ENCODE data around the gene PDE9A. TPM values are rescaled to one million over a fixed set of nuclear protein-coding genes. Genes with fewer than 3 reads are reported as not detected.

PDE9A gene
- polyA plus RNA-seq, 1 experiment = 0.09 TPM

DNA sequence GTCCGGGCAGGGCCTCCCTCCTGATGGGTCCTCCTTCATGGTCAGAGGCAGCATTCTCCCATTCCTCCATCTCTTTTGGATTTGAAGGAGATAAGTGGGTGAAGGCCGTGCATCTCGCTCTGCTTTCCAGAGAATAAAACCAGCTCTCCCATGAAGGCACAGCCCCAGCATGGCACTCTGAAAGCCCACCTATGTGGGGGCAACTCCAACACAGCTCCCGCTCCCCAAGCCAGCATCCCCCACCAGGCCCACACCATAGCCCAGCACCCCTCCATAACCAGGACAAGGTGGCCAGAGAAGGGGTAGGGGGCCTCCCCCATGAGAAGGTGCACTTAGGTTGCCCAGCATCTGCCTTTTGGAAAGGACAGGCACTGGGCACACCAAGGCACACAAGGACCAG is 112.2 kb downstream of the PDE9A start:
- ChIA-PET CTCF (no interaction called here), POLR2A (no interaction called here)
- no peaks in the 10 kb centered on the region; the same call in 1 of the 2 replicates for H3K27me3 ChIP-seq (ENCODE audit: control insufficient read depth, insufficient read depth, low read length)
- TF ChIP-seq, protein P1, sequence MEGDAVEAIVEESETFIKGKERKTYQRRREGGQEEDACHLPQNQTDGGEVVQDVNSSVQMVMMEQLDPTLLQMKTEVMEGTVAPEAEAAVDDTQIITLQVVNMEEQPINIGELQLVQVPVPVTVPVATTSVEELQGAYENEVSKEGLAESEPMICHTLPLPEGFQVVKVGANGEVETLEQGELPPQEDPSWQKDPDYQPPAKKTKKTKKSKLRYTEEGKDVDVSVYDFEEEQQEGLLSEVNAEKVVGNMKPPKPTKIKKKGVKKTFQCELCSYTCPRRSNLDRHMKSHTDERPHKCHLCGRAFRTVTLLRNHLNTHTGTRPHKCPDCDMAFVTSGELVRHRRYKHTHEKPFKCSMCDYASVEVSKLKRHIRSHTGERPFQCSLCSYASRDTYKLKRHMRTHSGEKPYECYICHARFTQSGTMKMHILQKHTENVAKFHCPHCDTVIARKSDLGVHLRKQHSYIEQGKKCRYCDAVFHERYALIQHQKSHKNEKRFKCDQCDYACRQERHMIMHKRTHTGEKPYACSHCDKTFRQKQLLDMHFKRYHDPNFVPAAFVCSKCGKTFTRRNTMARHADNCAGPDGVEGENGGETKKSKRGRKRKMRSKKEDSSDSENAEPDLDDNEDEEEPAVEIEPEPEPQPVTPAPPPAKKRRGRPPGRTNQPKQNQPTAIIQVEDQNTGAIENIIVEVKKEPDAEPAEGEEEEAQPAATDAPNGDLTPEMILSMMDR (IDR thresholded peaks at IDR 0.05; ENCODE audit: insufficient read depth, low read depth, low read length) = no peak
- H3K36me3 ChIP-seq (ENCODE audit: control insufficient read depth, insufficient read depth, low read length) = no peaks in the 10 kb centered on the region
- DNase-seq (ENCODE audit: low read depth) = no peak
- no peak overlapping the region for H3K4me3 ChIP-seq (ENCODE audit: low read depth, low read length)

DNA sequence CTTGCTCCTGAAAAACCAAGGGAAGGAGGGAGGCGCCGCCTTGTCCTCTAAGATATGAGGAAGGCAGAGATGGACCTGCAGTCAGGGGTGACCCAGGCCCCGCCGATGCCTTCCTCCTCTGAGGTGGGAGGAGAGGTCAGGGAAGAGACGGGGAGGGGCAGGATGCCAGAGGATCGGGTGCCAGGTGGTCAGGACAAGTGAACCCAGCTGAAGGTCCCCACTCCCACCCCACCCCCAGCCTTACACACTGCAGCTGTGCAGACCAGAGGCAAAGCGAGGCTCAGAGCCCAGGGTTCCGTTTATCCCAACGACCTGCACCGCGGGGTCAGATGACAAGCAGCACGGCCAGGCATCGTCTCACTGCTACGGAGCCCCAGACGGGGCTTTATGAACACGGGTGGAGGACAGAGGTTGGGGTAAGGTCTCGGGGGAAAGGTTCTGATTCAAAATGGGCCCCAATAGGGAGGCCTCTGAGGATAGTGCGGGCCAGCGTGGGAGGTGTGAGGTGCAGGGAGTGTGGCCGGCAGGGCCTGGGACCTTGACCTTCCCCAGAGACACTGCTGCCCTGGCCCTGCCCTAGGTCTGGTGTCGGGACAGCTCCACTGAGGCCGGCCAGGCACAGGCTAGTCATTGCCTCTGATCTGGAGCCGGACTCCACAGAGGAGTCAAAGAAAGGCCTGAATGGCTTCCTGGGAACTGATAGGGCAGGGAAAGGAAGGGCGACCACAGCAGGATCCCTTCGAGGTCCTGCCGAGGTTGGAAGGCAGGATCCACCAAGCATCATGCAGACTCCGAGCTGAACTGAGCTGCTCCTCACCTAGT is 113.5 kb downstream of the PDE9A start:
- ChIA-PET POLR2A (no interaction called here), CTCF (no interaction called here)
- Histone ChIP-seq H3K27me3 (ENCODE audit: control insufficient read depth, insufficient read depth, low read length) (no peaks in the 10 kb centered on the region; the same call in 1 of the 2 replicates), H3K36me3 (ENCODE audit: control insufficient read depth, insufficient read depth, low read length) (no peaks in the 10 kb centered on the region), H3K4me3 (ENCODE audit: low read depth, low read length) (no peak overlapping the region)
- TF ChIP-seq, protein P1 (IDR thresholded peaks at IDR 0.05; ENCODE audit: insufficient read depth, low read depth, low read length) = no peak
- DNase-seq (ENCODE audit: low read depth) = no peak

- POLR2A ChIA-PET = no interaction called here
- no peaks in the 10 kb centered on the region for H3K36me3 ChIP-seq (ENCODE audit: control insufficient read depth, insufficient read depth, low read length)
- no peak overlapping the region for H3K4me3 ChIP-seq (ENCODE audit: low read depth, low read length)
- no peak for DNase-seq (ENCODE audit: low read depth)
- TF ChIP-seq, protein P1 (IDR thresholded peaks at IDR 0.05; ENCODE audit: insufficient read depth, low read depth, low read length) = no peak
- CTCF ChIA-PET = no interaction called here
- H3K27me3 ChIP-seq (ENCODE audit: control insufficient read depth, insufficient read depth, low read length) = no peaks in the 10 kb centered on the region; the same call in 1 of the 2 replicates
These were observed 114.1 kb downstream of the PDE9A start for GRCh38 chr21:42767561-42767835.

GRCh38 chr21:42768324-42769121 is 115.1 kb downstream of the PDE9A start:
- POLR2A ChIA-PET = no interaction called here
- DNase-seq (ENCODE audit: low read depth) = no peak
- TF ChIP-seq, protein P1 (IDR thresholded peaks at IDR 0.05; ENCODE audit: insufficient read depth, low read depth, low read length) = no peak

GRCh38 chr21:42769183-42769819 is 115.9 kb downstream of the PDE9A start:
- no peaks in the 10 kb centered on the region for H3K36me3 ChIP-seq (ENCODE audit: control insufficient read depth, insufficient read depth, low read length)
- no peak overlapping the region for H3K4me3 ChIP-seq (ENCODE audit: low read depth, low read length)
- no peaks in the 10 kb centered on the region; the same call in 1 of the 2 replicates for H3K27me3 ChIP-seq (ENCODE audit: control insufficient read depth, insufficient read depth, low read length)
- ChIA-PET CTCF (no interaction called here), POLR2A (no interaction called here)
- DNase-seq (ENCODE audit: low read depth) = no peak
- TF ChIP-seq, protein P1 (IDR thresholded peaks at IDR 0.05; ENCODE audit: insufficient read depth, low read depth, low read length) = no peak

More at GRCh38 chr21:42768324-42769121, 115.1 kb downstream of the PDE9A start:
- Histone ChIP-seq H3K4me3 (ENCODE audit: low read depth, low read length) (no peak overlapping the region), H3K36me3 (ENCODE audit: control insufficient read depth, insufficient read depth, low read length) (no peaks in the 10 kb centered on the region), H3K27me3 (ENCODE audit: control insufficient read depth, insufficient read depth, low read length) (no peaks in the 10 kb centered on the region; the same call in 1 of the 2 replicates)
- CTCF ChIA-PET = no interaction called here
